Forelimb muscle (tissue), 1 donor: ENCODE results near the gene CFAP65. TPM values are rescaled to one million over a fixed set of nuclear protein-coding genes. Genes with fewer than 3 reads are reported as not detected.

Source experiments
- DNase-seq: peaks from one replicate; pipeline ENCODE4 v3.0.0-alpha.2; 2013; ENCODE audit warnings: low read depth
- polyA plus RNA-seq: library from polyadenylated mRNA; unstranded; fragments of 120-200 nt; gene quantifications from one replicate; pipeline ENCODE4 v1.2.1, GENCODE V29; 2013; ENCODE audit not compliant: insufficient read length

Gene CFAP65
- polyA plus RNA-seq, 1 donor: not detected

- no peak for DNase-seq
These were observed 24.6 kb downstream of the CFAP65 start for GRCh38 chr2:219016721-219017120.

- no peak for DNase-seq
These were observed 30.4 kb downstream of the CFAP65 start for GRCh38 chr2:219010873-219011272.

GRCh38 chr2:219010162-219010756 lies 31.1 kb downstream of the CFAP65 start:
- no peak for DNase-seq

- no peak for DNase-seq
These were observed 32.0 kb downstream of the CFAP65 start for GRCh38 chr2:219009294-219009693.

- no peak for DNase-seq
These were observed 37.3 kb downstream of the CFAP65 start for GRCh38 chr2:219003979-219004378.

- DNase-seq: no peak
These were observed 38.1 kb downstream of the CFAP65 start for GRCh38 chr2:219003267-219003634.

- DNase-seq: no peak
These were observed 38.7 kb downstream of the CFAP65 start for GRCh38 chr2:219002395-219003266.

- DNase-seq: no peak
These were observed 39.5 kb downstream of the CFAP65 start for GRCh38 chr2:219001577-219002394.

GRCh38 chr2:219001100-219001576 lies 40.2 kb downstream of the CFAP65 start:
- DNase-seq: no peak

- no peak for DNase-seq
These were observed 40.8 kb downstream of the CFAP65 start for GRCh38 chr2:219000569-219000960.

- no peak for DNase-seq
These were observed 41.3 kb downstream of the CFAP65 start for GRCh38 chr2:218999881-219000568.

- DNase-seq: no peak
These were observed 42.1 kb downstream of the CFAP65 start for GRCh38 chr2:218999021-218999880.

- no peak for DNase-seq
These were observed 42.8 kb downstream of the CFAP65 start for GRCh38 chr2:218998414-218999002.

GRCh38 chr2:218997731-218998130 lies 43.6 kb downstream of the CFAP65 start:
- DNase-seq: no peak

- no peak for DNase-seq
These were observed 44.4 kb downstream of the CFAP65 start for GRCh38 chr2:218996937-218997336.

- no peak for DNase-seq
These were observed 45.2 kb downstream of the CFAP65 start for GRCh38 chr2:218995972-218996711.

GRCh38 chr2:218995561-218995960 lies 45.8 kb downstream of the CFAP65 start:
- DNase-seq: no peak

- DNase-seq: no peak
These were observed 47.7 kb downstream of the CFAP65 start, which contains the start of gene CRYBA2 for GRCh38 chr2:218993345-218994315. Gene CRYBA2, minus strand, starts transcription at chr2:218993422. Its CDS starts 246 bp downstream, at chr2:218993176.
